A549 (cell line): Measurements from ENCODE around the gene KCNQ5.

Experiments
- CBX2 ChIP-seq: fragments of 200-600 bp; sonication (generic); IDR thresholded peaks from 2 replicates; pipeline ENCODE4 v1.6.1; 2016; ENCODE audit warnings: low read depth, mild to moderate bottlenecking, borderline replicate concordance
- CEBPB ChIP-seq, 2 experiments: fragments of >200 bp in 1 of 2; sonication (Bioruptor Twin) in 1 of 2; formaldehyde crosslinking in 1 of 2; IDR thresholded peaks; 2 replicates each; pipeline ENCODE4 v1.6.1; 2012 to 2016
- POLR2A ChIP-seq: IDR thresholded peaks from 2 replicates; pipeline ENCODE4 v1.6.1; 2012; ENCODE audit warnings: mild to moderate bottlenecking, low read length
- TF ChIP-seq, protein P1 (sequence below): fragments of >200 bp; sonication (Bioruptor Twin); formaldehyde crosslinking; IDR thresholded peaks from 3 replicates; pipeline ENCODE4 v1.5.1; 2016

DNA sequence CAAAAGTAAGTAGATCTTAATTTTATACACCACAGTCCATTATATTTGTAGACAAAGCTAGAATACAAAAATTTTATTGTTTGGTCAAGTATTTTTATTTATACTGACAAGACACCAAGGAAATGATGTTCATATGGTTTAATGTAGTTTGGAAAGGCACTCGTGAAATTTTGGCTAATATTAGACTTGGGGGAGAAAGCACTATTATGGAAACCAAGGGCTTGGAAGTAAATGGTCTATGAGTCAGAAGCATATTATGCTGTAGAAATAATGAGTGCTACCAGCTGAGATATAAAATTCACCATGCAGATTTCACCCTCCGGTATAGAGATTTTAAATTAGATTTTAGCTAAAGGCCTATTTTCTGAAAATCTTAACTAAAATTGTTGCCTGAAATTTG, 233.6 kb downstream of the KCNQ5 start:
- TF ChIP-seq CBX2 (no peak), CEBPB (IDR thresholded peaks at IDR 0.05) (no peak), POLR2A (no peak)
- TF ChIP-seq, protein P1, sequence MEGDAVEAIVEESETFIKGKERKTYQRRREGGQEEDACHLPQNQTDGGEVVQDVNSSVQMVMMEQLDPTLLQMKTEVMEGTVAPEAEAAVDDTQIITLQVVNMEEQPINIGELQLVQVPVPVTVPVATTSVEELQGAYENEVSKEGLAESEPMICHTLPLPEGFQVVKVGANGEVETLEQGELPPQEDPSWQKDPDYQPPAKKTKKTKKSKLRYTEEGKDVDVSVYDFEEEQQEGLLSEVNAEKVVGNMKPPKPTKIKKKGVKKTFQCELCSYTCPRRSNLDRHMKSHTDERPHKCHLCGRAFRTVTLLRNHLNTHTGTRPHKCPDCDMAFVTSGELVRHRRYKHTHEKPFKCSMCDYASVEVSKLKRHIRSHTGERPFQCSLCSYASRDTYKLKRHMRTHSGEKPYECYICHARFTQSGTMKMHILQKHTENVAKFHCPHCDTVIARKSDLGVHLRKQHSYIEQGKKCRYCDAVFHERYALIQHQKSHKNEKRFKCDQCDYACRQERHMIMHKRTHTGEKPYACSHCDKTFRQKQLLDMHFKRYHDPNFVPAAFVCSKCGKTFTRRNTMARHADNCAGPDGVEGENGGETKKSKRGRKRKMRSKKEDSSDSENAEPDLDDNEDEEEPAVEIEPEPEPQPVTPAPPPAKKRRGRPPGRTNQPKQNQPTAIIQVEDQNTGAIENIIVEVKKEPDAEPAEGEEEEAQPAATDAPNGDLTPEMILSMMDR, result no peak
